Thoracic aorta (tissue), 2 donors: Measurements from ENCODE around the gene JMJD7. TPM values are rescaled to one million over a fixed set of nuclear protein-coding genes. Genes with fewer than 3 reads are reported as not detected.

ENCODE experiments used
- ATAC-seq: fragments of 150-250 bp; one replicate; pipeline ENCODE4 v1.8.0; 2017; ENCODE audit warnings: low read depth; ENCODE audit not compliant: insufficient number of reproducible peaks, low FRiP score
- DNase-seq: peaks from one replicate; pipeline ENCODE4 v3.0.0-alpha.2; 2020; ENCODE audit warnings: low spot score
- H3K27ac ChIP-seq, 2 donors: fragments of 200-600 bp; sonication (generic); 1 replicate in 1 of 2; 2 replicates in 1 of 2; pipeline ENCODE4 v1.5.1; 2016; ENCODE audit warnings: mild to moderate bottlenecking in 2 of 2, moderate library complexity in 2 of 2
- H3K27me3 ChIP-seq: fragments of 200-600 bp; sonication (generic); replicated peaks from 2 replicates; pipeline ENCODE4 v1.6.0; 2016; ENCODE audit warnings: mild to moderate bottlenecking; ENCODE audit not compliant: insufficient read depth
- H3K36me3 ChIP-seq: fragments of 200-600 bp; sonication (generic); one replicate; pipeline ENCODE4 v1.5.1; 2016
- H3K4me1 ChIP-seq, 2 donors: fragments of 200-600 bp; sonication (generic); 1 replicate in 1 of 2; 2 replicates in 1 of 2; pipeline versions ENCODE4 v1.5.1 to v1.6.0; 2016; ENCODE audit warnings: low read depth in 2 of 2, mild to moderate bottlenecking in 1 of 2; ENCODE audit not compliant: control insufficient read depth in 1 of 2
- H3K4me3 ChIP-seq: fragments of 200-600 bp; sonication (generic); 2 replicates; pipeline ENCODE4 v1.5.1; 2016; ENCODE audit warnings: mild to moderate bottlenecking
- H3K9me3 ChIP-seq: fragments of 200-600 bp; sonication (generic); 2 replicates; pipeline ENCODE4 v1.5.1; 2016
- CTCF ChIP-seq: fragments of 200-600 bp; sonication (generic); IDR thresholded peaks from one replicate; pipeline ENCODE4 v1.5.1; 2019; ENCODE audit warnings: antibody characterized with exemption
- total RNA-seq, 2 donors: library from RNA; depleted of rRNA; stranded (reverse); fragments of >200 nt; gene quantifications; one replicate each; pipeline versions ENCODE4 v1.1.0 to v1.2.3, GENCODE V29; 2016

The JMJD7 gene
- total RNA-seq, 2 donors from 2014 or later: 1.1 to 11.3 TPM

- no peak overlapping the region for H3K27ac ChIP-seq
These were observed 21.3 kb downstream of the JMJD7 start for GRCh38 chr15:41849204-41849603.

DNA sequence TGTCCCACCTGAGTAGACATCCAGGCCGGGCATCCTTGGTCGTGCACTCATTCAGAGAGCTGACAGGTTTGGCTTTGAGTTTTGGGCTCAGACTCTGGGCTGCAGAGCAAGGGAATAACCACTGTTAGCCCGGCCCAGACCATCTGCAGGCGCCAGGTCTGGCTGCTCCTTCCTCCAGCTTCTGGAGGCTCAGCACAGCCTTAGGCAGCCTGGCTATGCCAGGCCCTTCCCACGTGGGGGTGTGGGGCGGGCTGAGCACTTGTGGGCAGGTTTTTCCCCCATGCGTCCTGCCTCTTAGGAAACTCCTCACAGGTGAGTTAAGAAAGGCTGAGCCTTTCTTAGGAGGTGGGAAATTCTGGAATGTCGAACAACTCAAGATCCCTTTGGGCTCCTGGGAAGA, 22.0 kb downstream of the JMJD7 start:
- no peak for TF ChIP-seq CTCF
- peaks cover 29% of the 10 kb centered on the region for H3K36me3 ChIP-seq
- no peak for ATAC-seq
- no peaks in the 10 kb centered on the region for H3K9me3 ChIP-seq
- H3K4me1 ChIP-seq: no peaks in the 10 kb centered on the region
- H3K27ac ChIP-seq: no peak overlapping the region
- no peaks in the 10 kb centered on the region for H3K27me3 ChIP-seq
- H3K4me3 ChIP-seq: no peak overlapping the region
- DNase-seq: no peak

More at GRCh38 chr15:41849204-41849603, 21.3 kb downstream of the JMJD7 start:
- no peak for TF ChIP-seq CTCF
- Histone ChIP-seq H3K4me3 (no peak overlapping the region), H3K9me3 (no peaks in the 10 kb centered on the region), H3K27me3 (no peaks in the 10 kb centered on the region), H3K4me1 (no peaks in the 10 kb centered on the region), H3K36me3 (peaks cover 34% of the 10 kb centered on the region)
- DNase-seq: no peak
- ATAC-seq: no peak

DNA sequence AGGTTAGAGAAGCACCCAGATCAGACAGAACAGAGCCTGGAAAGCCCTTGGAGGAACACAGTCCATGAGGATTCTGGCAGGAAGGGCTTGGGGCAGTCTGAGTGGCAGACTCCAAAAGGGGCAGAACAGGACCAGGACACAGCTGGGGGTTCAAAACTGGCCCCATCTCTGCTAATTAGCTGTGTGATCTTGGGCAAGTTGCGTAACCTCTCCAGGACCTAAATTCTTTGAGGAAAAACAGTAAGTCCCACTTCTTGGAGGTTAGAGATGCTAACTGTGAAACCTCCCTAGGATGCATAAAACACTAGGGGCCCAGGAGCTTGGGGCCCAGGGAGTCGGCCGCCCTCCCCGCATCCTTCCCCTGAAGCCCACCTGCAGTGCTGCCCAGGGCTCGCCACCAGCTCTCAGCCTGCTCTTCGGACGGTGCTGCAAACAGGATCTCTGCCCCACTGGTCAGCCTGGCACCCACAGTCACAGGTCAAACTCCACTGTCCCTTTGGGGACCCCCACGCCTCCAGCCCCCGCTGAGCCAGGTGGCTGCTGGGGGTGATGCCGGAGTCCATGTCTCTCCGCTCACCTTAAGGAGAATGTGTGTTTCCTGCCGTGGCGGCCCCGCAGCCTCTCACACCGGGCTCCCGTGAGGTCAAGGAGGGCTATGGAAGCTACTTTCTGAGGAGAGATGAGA, 22.7 kb downstream of the JMJD7 start:
- no peak overlapping the region for H3K27ac ChIP-seq
- no peak overlapping the region for H3K4me3 ChIP-seq
- H3K4me1 ChIP-seq: no peaks in the 10 kb centered on the region
- H3K9me3 ChIP-seq: no peaks in the 10 kb centered on the region
- DNase-seq: no peak
- no peaks in the 10 kb centered on the region for H3K27me3 ChIP-seq
- ATAC-seq: no peak
- peaks cover 22% of the 10 kb centered on the region for H3K36me3 ChIP-seq
- no peak for TF ChIP-seq CTCF

DNA sequence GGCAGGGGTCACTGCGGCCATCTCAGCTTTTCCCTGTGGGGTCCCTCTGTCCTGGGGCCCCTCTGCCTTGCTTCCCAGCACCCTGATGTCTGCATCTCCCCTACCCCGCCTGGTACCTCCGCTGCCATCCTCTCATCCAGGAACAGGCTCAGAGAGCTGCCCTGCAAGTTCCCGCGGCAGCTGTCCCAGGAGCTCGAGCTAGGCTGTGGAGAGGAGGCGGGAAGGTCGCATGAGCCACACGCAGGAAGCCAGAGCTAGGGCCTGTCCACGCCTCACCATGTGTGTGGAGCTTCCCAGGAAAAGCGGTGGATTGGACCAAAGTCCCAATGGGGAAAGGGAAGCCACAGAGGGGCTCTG, 23.3 kb downstream of the JMJD7 start:
- H3K4me1 ChIP-seq: no peaks in the 10 kb centered on the region
- no peak overlapping the region for H3K27ac ChIP-seq
- H3K9me3 ChIP-seq: no peaks in the 10 kb centered on the region
- H3K27me3 ChIP-seq: no peaks in the 10 kb centered on the region
- no peak for TF ChIP-seq CTCF
- peaks cover 18% of the 10 kb centered on the region for H3K36me3 ChIP-seq
- ATAC-seq (no peak), DNase-seq (no peak)
- H3K4me3 ChIP-seq: no peak overlapping the region

- H3K4me3 ChIP-seq: no peak overlapping the region
- H3K4me1 ChIP-seq: no peaks in the 10 kb centered on the region
- no peak overlapping the region for H3K27ac ChIP-seq
- H3K36me3 ChIP-seq: peaks cover 11% of the 10 kb centered on the region
- no peak for DNase-seq
- TF ChIP-seq CTCF: no peak
- H3K27me3 ChIP-seq: no peaks in the 10 kb centered on the region
- no peaks in the 10 kb centered on the region for H3K9me3 ChIP-seq
- no peak for ATAC-seq
These were observed 24.0 kb downstream of the JMJD7 start for GRCh38 chr15:41851755-41852370.
